HEK293 (cell line): ENCODE measurements around the gene TEX14.
A peak's percentile ranks its signal among the peaks of the same experiment; 100 is the strongest.
"Not testable (repeated sequence)": the region's sequence is repeated elsewhere in the genome, so short reads cannot be mapped to it uniquely, and the experiment has no call there.

Source experiments
- CTCF ChIA-PET: fragments of 350-600 bp; formaldehyde crosslinking; extraction: SDS; loops from one replicate; lab custom pipeline; 2021; ENCODE audit warnings: antibody characterized with exemption; lab: Yijun Ruan, JAX
- POLR2A ChIA-PET: fragments of 300-600 bp; formaldehyde crosslinking; extraction: SDS; loops from one replicate; lab custom pipeline; 2020; ENCODE audit warnings: antibody characterized with exemption, inconsistent platforms; lab: Yijun Ruan, JAX
- H3K27ac ChIP-seq: fragments of 200-500 bp; sonication (Bioruptor generic); 2 replicates; pipeline ENCODE4 v1.5.1; 2014; ENCODE audit warnings: low read depth, low read length, control low read depth, inconsistent platforms; ENCODE audit errors: extremely low read depth
- H3K36me3 ChIP-seq, 2 experiments: fragments of 200-500 bp in 1 of 2; sonication (Bioruptor generic) in 1 of 2; 1 replicate in 1 of 2; 2 replicates in 1 of 2; pipeline ENCODE4 v1.5.1; 2014 to 2017; ENCODE audit warnings: inconsistent platforms in 2 of 2, low read length in 2 of 2; ENCODE audit not compliant: control insufficient read depth in 2 of 2, insufficient read depth in 1 of 2
- H3K4me1 ChIP-seq: fragments of 200-500 bp; sonication (Bioruptor generic); 2 replicates; pipeline ENCODE4 v1.5.1; 2014; ENCODE audit warnings: mild to moderate bottlenecking, low read length, inconsistent platforms; ENCODE audit not compliant: control insufficient read depth, insufficient read depth
- H3K4me3 ChIP-seq: 2 replicates; pipeline ENCODE4 v1.5.1; 2011; ENCODE audit warnings: low read depth, mild to moderate bottlenecking, control low read depth, low read length, moderate library complexity
- H3K9me3 ChIP-seq: fragments of 200-500 bp; sonication (Bioruptor generic); 2 replicates; pipeline ENCODE4 v1.5.1; 2014; ENCODE audit warnings: low read depth, low read length, inconsistent platforms; ENCODE audit not compliant: control insufficient read depth, insufficient read depth
- HOXA7 ChIP-seq: sonication (generic); formaldehyde crosslinking; IDR thresholded peaks from 2 replicates; pipeline ENCODE4 v1.8.1; 2022; ENCODE audit warnings: missing genetic modification reagents, borderline replicate concordance
- TCF7L2 ChIP-seq: IDR thresholded peaks from 2 replicates; pipeline ENCODE4 v1.6.1; 2011; ENCODE audit warnings: low read depth, mild to moderate bottlenecking, inconsistent platforms, low read length, moderate library complexity, borderline replicate concordance
- ZBTB8A ChIP-seq: fragments of 450-650 bp; formaldehyde crosslinking; IDR thresholded peaks from 2 replicates; pipeline ENCODE4 v1.5.1; 2016; ENCODE audit warnings: missing biosample characterization, missing genetic modification characterization
- ZFP3 ChIP-seq: fragments of 450-650 bp; formaldehyde crosslinking; IDR thresholded peaks from 2 replicates; pipeline ENCODE4 v1.5.1; 2016; ENCODE audit warnings: low read depth, missing biosample characterization, missing genetic modification characterization
- ZNF138 ChIP-seq: fragments of 450-650 bp; formaldehyde crosslinking; IDR thresholded peaks from 2 replicates; pipeline ENCODE4 v1.5.1; 2016; ENCODE audit warnings: missing biosample characterization, missing genetic modification characterization, borderline replicate concordance
- ZNF140 ChIP-seq: fragments of 450-650 bp; formaldehyde crosslinking; IDR thresholded peaks from 2 replicates; pipeline ENCODE4 v1.5.1; 2016; ENCODE audit warnings: missing biosample characterization, missing genetic modification characterization
- ZNF324 ChIP-seq: fragments of 450-650 bp; formaldehyde crosslinking; IDR thresholded peaks from 2 replicates; pipeline ENCODE4 v1.5.1; 2016; ENCODE audit warnings: missing biosample characterization, missing genetic modification characterization
- ZNF391 ChIP-seq: fragments of 450-650 bp; formaldehyde crosslinking; IDR thresholded peaks from 2 replicates; pipeline ENCODE4 v1.5.1; 2016; ENCODE audit warnings: low read depth, missing biosample characterization, missing genetic modification characterization, borderline replicate concordance
- ZNF394 ChIP-seq: fragments of 450-650 bp; formaldehyde crosslinking; IDR thresholded peaks from 2 replicates; pipeline ENCODE4 v1.5.1; 2016; ENCODE audit warnings: missing biosample characterization, missing genetic modification characterization, mild to moderate bottlenecking, moderate library complexity, borderline replicate concordance
- ZNF404 ChIP-seq: fragments of 450-650 bp; formaldehyde crosslinking; IDR thresholded peaks from 2 replicates; pipeline ENCODE4 v1.5.1; 2017; ENCODE audit warnings: missing biosample characterization, missing genetic modification characterization
- ZNF426 ChIP-seq: fragments of 450-650 bp; formaldehyde crosslinking; IDR thresholded peaks from 2 replicates; pipeline ENCODE4 v1.5.1; 2017; ENCODE audit warnings: missing biosample characterization, missing genetic modification characterization, mild to moderate bottlenecking, inconsistent platforms, moderate library complexity
- ZNF433 ChIP-seq: fragments of 450-650 bp; formaldehyde crosslinking; IDR thresholded peaks from 2 replicates; pipeline ENCODE4 v1.5.1; 2016; ENCODE audit warnings: missing biosample characterization, missing genetic modification characterization, low read depth
- ZNF510 ChIP-seq: fragments of 450-650 bp; formaldehyde crosslinking; IDR thresholded peaks from 2 replicates; pipeline ENCODE4 v1.5.1; 2018; ENCODE audit warnings: mild to moderate bottlenecking, missing genetic modification characterization, missing biosample characterization; ENCODE audit not compliant: insufficient replicate concordance
- ZNF518A ChIP-seq: fragments of 450-650 bp; formaldehyde crosslinking; conservative IDR thresholded peaks from 2 replicates; pipeline ENCODE4 v1.5.1; 2016; ENCODE audit warnings: low read depth, missing biosample characterization, missing genetic modification characterization
- ZNF555 ChIP-seq: fragments of 450-650 bp; formaldehyde crosslinking; conservative IDR thresholded peaks from 2 replicates; pipeline ENCODE4 v1.5.1; 2017; ENCODE audit warnings: missing biosample characterization, mild to moderate bottlenecking, missing genetic modification characterization, inconsistent platforms
- ZNF558 ChIP-seq: fragments of 450-650 bp; formaldehyde crosslinking; IDR thresholded peaks from 2 replicates; pipeline ENCODE4 v1.5.1; 2016; ENCODE audit warnings: missing biosample characterization, missing genetic modification characterization
- ZNF560 ChIP-seq: fragments of 450-650 bp; formaldehyde crosslinking; IDR thresholded peaks from 2 replicates; pipeline ENCODE4 v1.5.1; 2017; ENCODE audit warnings: missing biosample characterization, missing genetic modification characterization, borderline replicate concordance
- ZNF623 ChIP-seq: fragments of 450-650 bp; formaldehyde crosslinking; IDR thresholded peaks from 2 replicates; pipeline ENCODE4 v1.5.1; 2016; ENCODE audit warnings: missing biosample characterization, missing genetic modification characterization
- ZNF629 ChIP-seq: fragments of 450-650 bp; formaldehyde crosslinking; IDR thresholded peaks from 2 replicates; pipeline ENCODE4 v1.5.1; 2017; ENCODE audit warnings: missing biosample characterization, missing genetic modification characterization
- ZNF654 ChIP-seq: fragments of 450-650 bp; formaldehyde crosslinking; IDR thresholded peaks from 2 replicates; pipeline ENCODE4 v1.5.1; 2016; ENCODE audit warnings: low read depth, missing biosample characterization, missing genetic modification characterization
- ZNF658 ChIP-seq: fragments of 450-650 bp; formaldehyde crosslinking; IDR thresholded peaks from 2 replicates; pipeline ENCODE4; 2016; ENCODE audit warnings: missing biosample characterization, missing genetic modification characterization
- ZNF664 ChIP-seq: fragments of 450-650 bp; formaldehyde crosslinking; IDR thresholded peaks from 2 replicates; pipeline ENCODE4 v1.5.1; 2016; ENCODE audit warnings: missing biosample characterization, missing genetic modification characterization
- ZSCAN23 ChIP-seq: fragments of 450-650 bp; formaldehyde crosslinking; IDR thresholded peaks from 2 replicates; pipeline ENCODE4 v1.5.1; 2016; ENCODE audit warnings: missing biosample characterization, missing genetic modification characterization
- ZXDB ChIP-seq: fragments of 450-650 bp; formaldehyde crosslinking; IDR thresholded peaks from 2 replicates; pipeline ENCODE4 v1.5.1; 2016; ENCODE audit warnings: missing biosample characterization, missing genetic modification characterization
- TF ChIP-seq, protein P1 (sequence below): fragments of 450-650 bp; formaldehyde crosslinking; IDR thresholded peaks from 2 replicates; pipeline ENCODE4 v1.5.1; 2016; ENCODE audit warnings: missing biosample characterization, missing genetic modification characterization
- TF ChIP-seq, protein P2 (sequence below): fragments of 450-650 bp; formaldehyde crosslinking; IDR thresholded peaks from 2 replicates; pipeline ENCODE4 v1.5.1; 2016; ENCODE audit warnings: missing biosample characterization, missing genetic modification characterization

TEX14 gene

GRCh38 chr17:58686980-58687379 is 4.9 kb downstream of the TEX14 start:
- POLR2A ChIA-PET: interaction anchor here (0.6 to 1.0 kb wide), 2 partner anchors 55 to 465 kb away, joined by 3 read pairs; no protein-coding TSS in a partner anchor
- Histone ChIP-seq H3K9me3 (no peaks in the 10 kb centered on the region), H3K4me3 (no peak overlapping the region), H3K36me3 (no peaks in the 10 kb centered on the region), H3K27ac (no peak overlapping the region), H3K4me1 (no peaks in the 10 kb centered on the region)
- TF ChIP-seq ZNF391 (tag by site-specific recombination) (no peak), TCF7L2 (no peak), ZNF324 (tag by site-specific recombination) (no peak), HOXA7 (CRISPR knock-in tag) (no peak), ZNF558 (tag by site-specific recombination) (no peak), ZSCAN23 (tag by site-specific recombination) (no peak), ZNF658 (tag by site-specific recombination) (no peak), ZFP3 (no peak), ZNF433 (no peak)
- TF ChIP-seq, protein P1, sequence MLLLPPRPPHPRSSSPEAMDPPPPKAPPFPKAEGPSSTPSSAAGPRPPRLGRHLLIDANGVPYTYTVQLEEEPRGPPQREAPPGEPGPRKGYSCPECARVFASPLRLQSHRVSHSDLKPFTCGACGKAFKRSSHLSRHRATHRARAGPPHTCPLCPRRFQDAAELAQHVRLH (tag by site-specific recombination): no peak
- CTCF ChIA-PET: interaction anchor here (0.6 kb wide), 1 partner anchor 31 kb away, joined by 3 read pairs; no protein-coding TSS in a partner anchor

DNA sequence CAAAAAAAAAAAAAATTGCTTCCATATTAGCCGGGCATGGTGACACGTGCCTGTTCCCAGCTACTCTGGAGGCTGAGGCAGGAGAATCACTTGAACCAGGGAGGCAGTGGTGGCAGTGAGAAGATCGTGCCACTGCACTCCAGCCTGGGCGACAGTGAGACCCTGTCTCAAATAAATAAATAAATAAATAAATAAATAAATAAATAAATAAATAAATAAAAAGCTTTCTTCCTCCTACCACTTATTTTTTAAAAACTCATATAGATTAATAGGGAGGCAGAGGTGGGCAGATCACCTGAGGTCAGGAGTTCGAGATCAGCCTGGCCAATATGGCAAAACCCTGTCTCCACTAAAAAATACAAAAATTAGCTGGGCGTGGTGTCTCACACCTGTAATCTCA is 7.4 kb downstream of the TEX14 start:
- H3K36me3 ChIP-seq, H3K9me3 ChIP-seq, CTCF ChIA-PET, H3K4me1 ChIP-seq, H3K27ac ChIP-seq, H3K4me3 ChIP-seq: not testable (repeated sequence)
- POLR2A ChIA-PET: interaction anchor here (0.6 to 1.8 kb wide), 2 partner anchors 13 to 53 kb away, joined by 4 to 8 read pairs; no protein-coding TSS in a partner anchor
- TF ChIP-seq ZBTB8A (tag by site-specific recombination): peak; percentile 70
- TF ChIP-seq ZNF404: peak; percentile 66; the same call in 1 of the 2 replicates
- TF ChIP-seq, protein P2, sequence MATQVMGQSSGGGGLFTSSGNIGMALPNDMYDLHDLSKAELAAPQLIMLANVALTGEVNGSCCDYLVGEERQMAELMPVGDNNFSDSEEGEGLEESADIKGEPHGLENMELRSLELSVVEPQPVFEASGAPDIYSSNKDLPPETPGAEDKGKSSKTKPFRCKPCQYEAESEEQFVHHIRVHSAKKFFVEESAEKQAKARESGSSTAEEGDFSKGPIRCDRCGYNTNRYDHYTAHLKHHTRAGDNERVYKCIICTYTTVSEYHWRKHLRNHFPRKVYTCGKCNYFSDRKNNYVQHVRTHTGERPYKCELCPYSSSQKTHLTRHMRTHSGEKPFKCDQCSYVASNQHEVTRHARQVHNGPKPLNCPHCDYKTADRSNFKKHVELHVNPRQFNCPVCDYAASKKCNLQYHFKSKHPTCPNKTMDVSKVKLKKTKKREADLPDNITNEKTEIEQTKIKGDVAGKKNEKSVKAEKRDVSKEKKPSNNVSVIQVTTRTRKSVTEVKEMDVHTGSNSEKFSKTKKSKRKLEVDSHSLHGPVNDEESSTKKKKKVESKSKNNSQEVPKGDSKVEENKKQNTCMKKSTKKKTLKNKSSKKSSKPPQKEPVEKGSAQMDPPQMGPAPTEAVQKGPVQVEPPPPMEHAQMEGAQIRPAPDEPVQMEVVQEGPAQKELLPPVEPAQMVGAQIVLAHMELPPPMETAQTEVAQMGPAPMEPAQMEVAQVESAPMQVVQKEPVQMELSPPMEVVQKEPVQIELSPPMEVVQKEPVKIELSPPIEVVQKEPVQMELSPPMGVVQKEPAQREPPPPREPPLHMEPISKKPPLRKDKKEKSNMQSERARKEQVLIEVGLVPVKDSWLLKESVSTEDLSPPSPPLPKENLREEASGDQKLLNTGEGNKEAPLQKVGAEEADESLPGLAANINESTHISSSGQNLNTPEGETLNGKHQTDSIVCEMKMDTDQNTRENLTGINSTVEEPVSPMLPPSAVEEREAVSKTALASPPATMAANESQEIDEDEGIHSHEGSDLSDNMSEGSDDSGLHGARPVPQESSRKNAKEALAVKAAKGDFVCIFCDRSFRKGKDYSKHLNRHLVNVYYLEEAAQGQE (tag by site-specific recombination): peak; percentile 59; the same call in 1 of the 2 replicates
- peak; percentile 64 for TF ChIP-seq ZNF555
- 0 out of 2 replicates have a peak, but pooled peaks have one; percentile 11 for TF ChIP-seq ZFP3
- TF ChIP-seq ZNF426 (tag by site-specific recombination): peak; percentile 83
- 0 out of 2 replicates have a peak, but pooled peaks have one; percentile 21 for TF ChIP-seq ZNF629 (tag by site-specific recombination)
- 0 out of 2 replicates have a peak, but pooled peaks have one; percentile 23 for TF ChIP-seq ZNF138 (tag by site-specific recombination)
- TF ChIP-seq ZNF560 (tag by site-specific recombination): 0 out of 2 replicates have a peak, but pooled peaks have one; percentile 63
- peak; percentile 33; the same call in 1 of the 2 replicates for TF ChIP-seq ZNF664 (tag by site-specific recombination)
- peak; percentile 91 for TF ChIP-seq ZNF394
- peak; percentile 52 for TF ChIP-seq ZNF510 (tag by site-specific recombination)
- peak; percentile 41 for TF ChIP-seq ZNF654
- TF ChIP-seq ZNF623 (tag by site-specific recombination): peak; percentile 64
- peak; percentile 43; the same call in 1 of the 2 replicates for TF ChIP-seq ZNF558 (tag by site-specific recombination)
- TF ChIP-seq ZXDB (tag by site-specific recombination): 0 out of 2 replicates have a peak, but pooled peaks have one; percentile 38
- TF ChIP-seq ZNF140 (tag by site-specific recombination): peak; percentile 81
- TF ChIP-seq ZNF518A: peak; percentile 83
- TF ChIP-seq, protein P1 (tag by site-specific recombination): 0 out of 2 replicates have a peak, but pooled peaks have one; percentile 28
